ENCODE results near the gene VPS35L. TPM values are rescaled to one million over a fixed set of nuclear protein-coding genes. Genes with fewer than 3 reads are reported as not detected.

Gene VPS35L
- total RNA-seq, 2 donors from 2014 or later, result 58.8 to 74.0 TPM

DNA sequence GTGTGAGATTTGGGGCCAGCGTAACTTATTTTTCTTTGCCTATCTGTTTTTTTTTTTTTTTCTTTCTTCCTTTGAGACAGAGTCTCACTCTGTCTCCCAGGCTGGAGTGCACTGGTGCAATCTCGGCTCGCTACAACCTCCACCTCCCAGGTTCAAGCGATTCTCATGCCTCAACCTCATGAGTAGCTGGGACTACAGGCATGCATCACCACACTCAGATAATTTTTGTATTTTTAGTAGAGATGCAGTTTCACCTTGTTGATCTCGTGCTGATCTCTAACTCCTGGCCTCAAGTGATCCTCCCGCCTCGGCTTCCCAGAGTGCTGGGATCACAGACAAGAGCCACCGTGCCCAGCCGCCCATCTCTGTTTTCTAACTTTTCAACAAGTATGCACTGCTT, 63.4 kb downstream of the VPS35L start:
- 97% methylated on average over 9 of the region's 9 CpGs for WGBS
- Histone ChIP-seq H3K9me3 (no peaks in the 10 kb centered on the region), H3K4me1 (replicated peaks) (no peaks in the 10 kb centered on the region), H3K27me3 (replicated peaks; ENCODE audit: insufficient read depth) (no peaks in the 10 kb centered on the region), H3K4me3 (no peak overlapping the region), H3K27ac (no peak overlapping the region), H3K36me3 (no peaks in the 10 kb centered on the region)
- DNase-seq (ENCODE audit: low spot score), result no peak
- intact Hi-C loops (cut with DNase I), result no loop called here
- TF ChIP-seq CTCF (IDR thresholded peaks at IDR 0.05) (no peak), POLR2A (IDR thresholded peaks at IDR 0.05) (no peak), POLR2AphosphoS5 (IDR thresholded peaks at IDR 0.05) (no peak)

DNA sequence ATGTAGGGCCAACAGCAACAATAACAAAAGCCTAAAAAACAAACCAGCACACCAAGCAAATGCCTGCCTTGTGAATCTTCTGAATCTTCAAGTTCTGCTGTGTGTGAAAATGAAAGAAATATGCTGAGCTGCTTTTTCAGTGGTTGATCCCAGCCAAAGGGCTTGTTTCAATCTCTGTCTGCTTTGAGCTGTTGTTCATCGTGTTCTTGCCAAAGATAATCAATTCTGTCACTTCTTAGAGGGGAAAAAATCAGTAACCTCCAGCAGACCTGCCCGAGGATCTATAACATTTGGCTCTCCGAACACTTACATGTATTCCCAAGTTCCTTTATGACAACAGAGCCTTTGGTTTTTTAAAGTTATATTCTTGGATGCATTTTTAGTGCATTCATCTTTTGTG, 65.9 kb downstream of the VPS35L start:
- Histone ChIP-seq H3K4me3 (no peak overlapping the region), H3K4me1 (replicated peaks) (no peaks in the 10 kb centered on the region), H3K27me3 (replicated peaks; ENCODE audit: insufficient read depth) (no peaks in the 10 kb centered on the region), H3K27ac (no peak overlapping the region), H3K9me3 (no peaks in the 10 kb centered on the region), H3K36me3 (no peaks in the 10 kb centered on the region)
- WGBS, result 83% methylated on average over 3 of the region's 3 CpGs
- intact Hi-C loops (cut with DNase I), result no loop called here
- TF ChIP-seq POLR2A (IDR thresholded peaks at IDR 0.05) (no peak), CTCF (IDR thresholded peaks at IDR 0.05) (no peak), POLR2AphosphoS5 (IDR thresholded peaks at IDR 0.05) (no peak)
- DNase-seq (ENCODE audit: low spot score), result no peak

DNA sequence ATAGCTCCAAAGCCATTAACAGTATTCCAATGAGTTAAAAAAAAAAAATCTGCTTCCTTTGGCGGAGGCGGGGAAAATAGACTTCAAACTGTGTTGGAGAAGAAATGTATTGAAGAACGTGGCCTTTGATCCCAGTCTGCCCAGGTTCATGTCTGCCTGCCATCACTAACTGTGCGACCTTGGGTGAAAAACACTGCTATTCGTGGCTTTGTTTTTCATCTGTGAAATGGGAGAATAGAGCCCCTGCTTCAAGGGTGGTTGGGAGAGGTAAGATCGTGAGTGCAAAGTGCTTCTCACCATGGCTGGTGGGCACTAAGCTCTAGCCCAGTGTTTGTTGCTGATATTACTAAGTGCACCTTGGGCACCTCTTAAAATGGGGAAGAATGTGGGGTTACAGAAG, 69.5 kb downstream of the VPS35L start:
- TF ChIP-seq POLR2AphosphoS5 (IDR thresholded peaks at IDR 0.05), result no peak
- no peak for TF ChIP-seq POLR2A (IDR thresholded peaks at IDR 0.05)
- no peak for TF ChIP-seq CTCF (IDR thresholded peaks at IDR 0.05)
- 94% methylated on average over 6 of the region's 6 CpGs for WGBS
- H3K27me3 ChIP-seq (replicated peaks; ENCODE audit: insufficient read depth), result no peaks in the 10 kb centered on the region
- no peak overlapping the region for H3K4me3 ChIP-seq
- intact Hi-C loops (cut with DNase I), result no loop called here
- no peaks in the 10 kb centered on the region for H3K4me1 ChIP-seq (replicated peaks)
- peaks cover 0 to 3% of the 10 kb centered on the region in 2 donors for H3K36me3 ChIP-seq
- H3K27ac ChIP-seq, result no peak overlapping the region
- no peak for DNase-seq (ENCODE audit: low spot score)
- H3K9me3 ChIP-seq, result no peaks in the 10 kb centered on the region

DNA sequence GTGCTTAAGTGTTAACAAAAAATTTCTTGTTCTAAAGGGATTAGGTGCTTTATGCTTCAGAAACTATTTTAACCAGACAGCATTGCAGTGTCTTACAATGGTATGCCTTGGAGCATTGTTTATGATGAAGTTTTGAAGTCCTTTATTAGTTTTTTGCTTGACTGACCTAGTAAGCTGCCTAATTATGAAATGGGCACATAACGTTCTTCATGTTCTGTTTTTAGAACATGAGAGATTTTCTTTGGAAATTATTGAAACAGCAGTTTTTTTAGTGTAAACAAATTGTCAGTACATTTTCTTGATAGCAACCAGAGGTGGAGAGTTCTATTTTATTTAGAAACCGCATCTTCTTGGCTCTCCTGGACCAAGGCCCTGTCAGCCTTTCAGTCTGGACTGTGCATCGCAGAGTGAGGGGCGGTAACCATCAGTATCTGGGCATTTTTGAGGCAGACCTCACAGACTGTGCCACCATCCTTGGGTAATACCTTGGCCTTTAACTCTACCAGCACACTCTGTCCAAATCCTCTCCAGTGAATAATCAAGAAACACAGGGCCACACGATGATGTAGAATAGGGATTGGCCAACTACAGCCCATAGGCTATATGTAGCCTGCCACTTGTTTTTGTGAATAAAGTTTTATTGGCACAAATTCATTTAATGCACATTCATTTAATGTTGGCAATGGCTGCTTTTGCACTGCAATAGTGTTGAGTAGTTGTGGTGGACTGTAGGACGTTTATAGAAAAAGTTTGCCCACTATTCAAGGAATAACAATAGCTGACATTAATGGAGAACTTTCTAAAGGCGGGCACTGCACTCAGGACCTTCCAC, 81.1 kb downstream of the VPS35L start:
- H3K27me3 ChIP-seq (replicated peaks; ENCODE audit: insufficient read depth), result no peaks in the 10 kb centered on the region
- no peak for DNase-seq (ENCODE audit: low spot score)
- no peaks in the 10 kb centered on the region for H3K9me3 ChIP-seq
- H3K4me1 ChIP-seq (replicated peaks), result no peaks in the 10 kb centered on the region
- 68% methylated on average over 7 of the region's 7 CpGs for WGBS
- no peak overlapping the region for H3K4me3 ChIP-seq
- intact Hi-C loops (cut with DNase I), result no loop called here
- TF ChIP-seq CTCF (IDR thresholded peaks at IDR 0.05) (no peak), POLR2A (IDR thresholded peaks at IDR 0.05) (no peak), POLR2AphosphoS5 (IDR thresholded peaks at IDR 0.05) (no peak)
- no peaks in the 10 kb centered on the region for H3K36me3 ChIP-seq
- no peak overlapping the region for H3K27ac ChIP-seq

GRCh38 chr16:19639986-19640421, 84.5 kb downstream of the VPS35L start:
- Histone ChIP-seq H3K36me3 (no peaks in the 10 kb centered on the region), H3K27ac (no peak overlapping the region), H3K4me1 (replicated peaks) (no peaks in the 10 kb centered on the region), H3K27me3 (replicated peaks; ENCODE audit: insufficient read depth) (no peaks in the 10 kb centered on the region), H3K9me3 (no peaks in the 10 kb centered on the region), H3K4me3 (no peak overlapping the region)
- intact Hi-C loops (cut with DNase I), result no loop called here
- TF ChIP-seq CTCF (IDR thresholded peaks at IDR 0.05) (no peak), POLR2AphosphoS5 (IDR thresholded peaks at IDR 0.05) (no peak), POLR2A (IDR thresholded peaks at IDR 0.05) (no peak)
- WGBS, result 56% methylated on average over 8 of the region's 8 CpGs
- no peak for DNase-seq (ENCODE audit: low spot score)

All from prostate gland (tissue), 2 donors.